ENCODE measurements around the gene HBS1L. TPM values are rescaled to one million over a fixed set of nuclear protein-coding genes. Genes with fewer than 3 reads are reported as not detected.

Gene HBS1L
- total RNA-seq, 1 donor from 2014 or later, result 39.1 TPM

- Histone ChIP-seq H3K4me1 (ENCODE audit: control insufficient read depth in 3 of 3, insufficient read depth in 3 of 3, low read length in 3 of 3) (no peaks in the 10 kb centered on the region), H3K9ac (ENCODE audit: low read depth in 1 of 3, low read length in 3 of 3) (no peak overlapping the region), H3K9me3 (ENCODE audit: control insufficient read depth in 3 of 3, low read length in 3 of 3) (peaks cover 0 to 4% (median 0%) of the 10 kb centered on the region in 3 donors), H3K27ac (ENCODE audit: low read depth, low read length) (no peak overlapping the region), H3K36me3 (ENCODE audit: control insufficient read depth in 3 of 3, insufficient read depth in 3 of 3, low read length in 3 of 3) (peaks cover 2 to 22% (median 20%) of the 10 kb centered on the region in 3 donors), H3K4me3 (ENCODE audit: low read length in 3 of 3) (no peak overlapping the region), H3K27me3 (ENCODE audit: control insufficient read depth in 3 of 3, insufficient read depth in 3 of 3, low read length in 3 of 3) (no peaks in the 10 kb centered on the region)
Measured at GRCh38 chr6:134962421-134962820, 92.2 kb downstream of the HBS1L start.

GRCh38 chr6:134961366-134961765 is 93.3 kb downstream of the HBS1L start:
- H3K27ac ChIP-seq (ENCODE audit: low read depth, low read length), result no peak overlapping the region
- no peaks in the 10 kb centered on the region for H3K27me3 ChIP-seq (ENCODE audit: control insufficient read depth in 3 of 3, insufficient read depth in 3 of 3, low read length in 3 of 3)
- H3K9ac ChIP-seq (ENCODE audit: low read depth in 1 of 3, low read length in 3 of 3), result no peak overlapping the region
- peaks cover 2 to 22% (median 20%) of the 10 kb centered on the region in 3 donors for H3K36me3 ChIP-seq (ENCODE audit: control insufficient read depth in 3 of 3, insufficient read depth in 3 of 3, low read length in 3 of 3)
- H3K4me1 ChIP-seq (ENCODE audit: control insufficient read depth in 3 of 3, insufficient read depth in 3 of 3, low read length in 3 of 3), result no peaks in the 10 kb centered on the region
- no peak overlapping the region for H3K4me3 ChIP-seq (ENCODE audit: low read length in 3 of 3)
- H3K9me3 ChIP-seq (ENCODE audit: control insufficient read depth in 3 of 3, low read length in 3 of 3), result peaks cover 0 to 4% (median 0%) of the 10 kb centered on the region in 3 donors

- H3K9me3 ChIP-seq (ENCODE audit: control insufficient read depth in 3 of 3, low read length in 3 of 3), result peaks cover 0 to 4% (median 0%) of the 10 kb centered on the region in 3 donors
- peaks cover 2 to 14% (median 11%) of the 10 kb centered on the region in 3 donors for H3K36me3 ChIP-seq (ENCODE audit: control insufficient read depth in 3 of 3, insufficient read depth in 3 of 3, low read length in 3 of 3)
- no peaks in the 10 kb centered on the region for H3K27me3 ChIP-seq (ENCODE audit: control insufficient read depth in 3 of 3, insufficient read depth in 3 of 3, low read length in 3 of 3)
- H3K4me1 ChIP-seq (ENCODE audit: control insufficient read depth in 3 of 3, insufficient read depth in 3 of 3, low read length in 3 of 3), result no peaks in the 10 kb centered on the region
- no peak overlapping the region for H3K27ac ChIP-seq (ENCODE audit: low read depth, low read length)
- no peak overlapping the region for H3K4me3 ChIP-seq (ENCODE audit: low read length in 3 of 3)
- H3K9ac ChIP-seq (ENCODE audit: low read depth in 1 of 3, low read length in 3 of 3), result no peak overlapping the region
Measured at GRCh38 chr6:134959603-134960002, 95.0 kb downstream of the HBS1L start.

GRCh38 chr6:134956676-134957075 is 97.9 kb downstream of the HBS1L start:
- Histone ChIP-seq H3K27me3 (ENCODE audit: control insufficient read depth in 3 of 3, insufficient read depth in 3 of 3, low read length in 3 of 3) (no peaks in the 10 kb centered on the region), H3K4me1 (ENCODE audit: control insufficient read depth in 3 of 3, insufficient read depth in 3 of 3, low read length in 3 of 3) (no peaks in the 10 kb centered on the region), H3K36me3 (ENCODE audit: control insufficient read depth in 3 of 3, insufficient read depth in 3 of 3, low read length in 3 of 3) (peaks cover 0 to 2% (median 0%) of the 10 kb centered on the region in 3 donors), H3K9ac (ENCODE audit: low read depth in 1 of 3, low read length in 3 of 3) (no peak overlapping the region), H3K27ac (ENCODE audit: low read depth, low read length) (no peak overlapping the region), H3K9me3 (ENCODE audit: control insufficient read depth in 3 of 3, low read length in 3 of 3) (peaks cover 0 to 4% (median 0%) of the 10 kb centered on the region in 3 donors), H3K4me3 (ENCODE audit: low read length in 3 of 3) (no peak overlapping the region)

GRCh38 chr6:134956032-134956431 is 98.6 kb downstream of the HBS1L start:
- Histone ChIP-seq H3K36me3 (ENCODE audit: control insufficient read depth in 3 of 3, insufficient read depth in 3 of 3, low read length in 3 of 3) (no peaks in the 10 kb centered on the region), H3K9me3 (ENCODE audit: control insufficient read depth in 3 of 3, low read length in 3 of 3) (peaks cover 0 to 4% (median 0%) of the 10 kb centered on the region in 3 donors), H3K27ac (ENCODE audit: low read depth, low read length) (no peak overlapping the region), H3K4me1 (ENCODE audit: control insufficient read depth in 3 of 3, insufficient read depth in 3 of 3, low read length in 3 of 3) (no peaks in the 10 kb centered on the region), H3K4me3 (ENCODE audit: low read length in 3 of 3) (no peak overlapping the region), H3K27me3 (ENCODE audit: control insufficient read depth in 3 of 3, insufficient read depth in 3 of 3, low read length in 3 of 3) (no peaks in the 10 kb centered on the region), H3K9ac (ENCODE audit: low read depth in 1 of 3, low read length in 3 of 3) (no peak overlapping the region)

- H3K9me3 ChIP-seq (ENCODE audit: control insufficient read depth in 3 of 3, low read length in 3 of 3), result peaks cover 0 to 3% (median 0%) of the 10 kb centered on the region in 3 donors
- no peak overlapping the region for H3K4me3 ChIP-seq (ENCODE audit: low read length in 3 of 3)
- H3K27me3 ChIP-seq (ENCODE audit: control insufficient read depth in 3 of 3, insufficient read depth in 3 of 3, low read length in 3 of 3), result no peaks in the 10 kb centered on the region
- no peaks in the 10 kb centered on the region for H3K36me3 ChIP-seq (ENCODE audit: control insufficient read depth in 3 of 3, insufficient read depth in 3 of 3, low read length in 3 of 3)
- no peak overlapping the region for H3K9ac ChIP-seq (ENCODE audit: low read depth in 1 of 3, low read length in 3 of 3)
- H3K4me1 ChIP-seq (ENCODE audit: control insufficient read depth in 3 of 3, insufficient read depth in 3 of 3, low read length in 3 of 3), result no peaks in the 10 kb centered on the region
- no peak overlapping the region for H3K27ac ChIP-seq (ENCODE audit: low read depth, low read length)
Measured at GRCh38 chr6:134954272-134955000, 100.2 kb downstream of the HBS1L start.

- Histone ChIP-seq H3K4me3 (ENCODE audit: low read length in 3 of 3) (no peak overlapping the region), H3K27me3 (ENCODE audit: control insufficient read depth in 3 of 3, insufficient read depth in 3 of 3, low read length in 3 of 3) (no peaks in the 10 kb centered on the region), H3K9me3 (ENCODE audit: control insufficient read depth in 3 of 3, low read length in 3 of 3) (no peaks in the 10 kb centered on the region), H3K9ac (ENCODE audit: low read depth in 1 of 3, low read length in 3 of 3) (no peak overlapping the region), H3K36me3 (ENCODE audit: control insufficient read depth in 3 of 3, insufficient read depth in 3 of 3, low read length in 3 of 3) (no peaks in the 10 kb centered on the region), H3K27ac (ENCODE audit: low read depth, low read length) (no peak overlapping the region), H3K4me1 (ENCODE audit: control insufficient read depth in 3 of 3, insufficient read depth in 3 of 3, low read length in 3 of 3) (no peaks in the 10 kb centered on the region)
Measured at GRCh38 chr6:134951494-134952263, 102.9 kb downstream of the HBS1L start.

- no peak overlapping the region for H3K4me3 ChIP-seq (ENCODE audit: low read length in 3 of 3)
- no peaks in the 10 kb centered on the region for H3K36me3 ChIP-seq (ENCODE audit: control insufficient read depth in 3 of 3, insufficient read depth in 3 of 3, low read length in 3 of 3)
- H3K9me3 ChIP-seq (ENCODE audit: control insufficient read depth in 3 of 3, low read length in 3 of 3), result no peaks in the 10 kb centered on the region
- no peaks in the 10 kb centered on the region for H3K4me1 ChIP-seq (ENCODE audit: control insufficient read depth in 3 of 3, insufficient read depth in 3 of 3, low read length in 3 of 3)
- H3K9ac ChIP-seq (ENCODE audit: low read depth in 1 of 3, low read length in 3 of 3), result no peak overlapping the region
- H3K27me3 ChIP-seq (ENCODE audit: control insufficient read depth in 3 of 3, insufficient read depth in 3 of 3, low read length in 3 of 3), result no peaks in the 10 kb centered on the region
- H3K27ac ChIP-seq (ENCODE audit: low read depth, low read length), result no peak overlapping the region
Measured at GRCh38 chr6:134950482-134950881, 104.1 kb downstream of the HBS1L start.

- Histone ChIP-seq H3K36me3 (ENCODE audit: control insufficient read depth in 3 of 3, insufficient read depth in 3 of 3, low read length in 3 of 3) (no peaks in the 10 kb centered on the region), H3K9me3 (ENCODE audit: control insufficient read depth in 3 of 3, low read length in 3 of 3) (no peaks in the 10 kb centered on the region), H3K4me1 (ENCODE audit: control insufficient read depth in 3 of 3, insufficient read depth in 3 of 3, low read length in 3 of 3) (no peaks in the 10 kb centered on the region), H3K27me3 (ENCODE audit: control insufficient read depth in 3 of 3, insufficient read depth in 3 of 3, low read length in 3 of 3) (no peaks in the 10 kb centered on the region), H3K27ac (ENCODE audit: low read depth, low read length) (no peak within 1 kb of the TSS), H3K4me3 (ENCODE audit: low read length in 3 of 3) (no peak within 1 kb of the TSS), H3K9ac (ENCODE audit: low read depth in 1 of 3, low read length in 3 of 3) (no peak within 1 kb of the TSS)
Measured at GRCh38 chr6:134949927-134950326, 104.7 kb downstream of the HBS1L start, which contains the start of gene ALDH8A1. TSS of gene ALDH8A1 (minus strand) at chr6:134950101. CDS start at chr6:134950053, 48 bp downstream.

- Histone ChIP-seq H3K4me1 (ENCODE audit: control insufficient read depth in 3 of 3, insufficient read depth in 3 of 3, low read length in 3 of 3) (no peaks in the 10 kb centered on the region), H3K27me3 (ENCODE audit: control insufficient read depth in 3 of 3, insufficient read depth in 3 of 3, low read length in 3 of 3) (no peaks in the 10 kb centered on the region), H3K27ac (ENCODE audit: low read depth, low read length) (no peak overlapping the region), H3K4me3 (ENCODE audit: low read length in 3 of 3) (no peak overlapping the region), H3K9ac (ENCODE audit: low read depth in 1 of 3, low read length in 3 of 3) (no peak overlapping the region), H3K36me3 (ENCODE audit: control insufficient read depth in 3 of 3, insufficient read depth in 3 of 3, low read length in 3 of 3) (no peaks in the 10 kb centered on the region), H3K9me3 (ENCODE audit: control insufficient read depth in 3 of 3, low read length in 3 of 3) (no peaks in the 10 kb centered on the region)
Measured at GRCh38 chr6:134948691-134949090, 105.9 kb downstream of the HBS1L start.

All from skeletal muscle tissue (tissue), 4 donors.